Peyer's patch (tissue), 4 donors: ENCODE measurements around the gene AASDHPPT.

Source experiments
- POLR2A ChIP-seq, 2 donors: fragments of 450-650 bp; IDR thresholded peaks; one replicate each; pipeline ENCODE4 v1.5.1; 2017; ENCODE audit warnings: antibody characterized with exemption in 2 of 2, mild to moderate bottlenecking in 2 of 2, moderate library complexity in 2 of 2
- TF ChIP-seq, protein P1 (sequence below), 6 experiments: fragments of 450-650 bp in 4 of 6; fragments of 200-600 bp in 2 of 6; sonication (generic) in 1 of 6; IDR thresholded peaks; one replicate each; pipeline ENCODE4 v1.5.1; 2017 to 2019; ENCODE audit warnings: antibody characterized with exemption in 6 of 6, mild to moderate bottlenecking in 3 of 6, moderate library complexity in 1 of 6

DNA sequence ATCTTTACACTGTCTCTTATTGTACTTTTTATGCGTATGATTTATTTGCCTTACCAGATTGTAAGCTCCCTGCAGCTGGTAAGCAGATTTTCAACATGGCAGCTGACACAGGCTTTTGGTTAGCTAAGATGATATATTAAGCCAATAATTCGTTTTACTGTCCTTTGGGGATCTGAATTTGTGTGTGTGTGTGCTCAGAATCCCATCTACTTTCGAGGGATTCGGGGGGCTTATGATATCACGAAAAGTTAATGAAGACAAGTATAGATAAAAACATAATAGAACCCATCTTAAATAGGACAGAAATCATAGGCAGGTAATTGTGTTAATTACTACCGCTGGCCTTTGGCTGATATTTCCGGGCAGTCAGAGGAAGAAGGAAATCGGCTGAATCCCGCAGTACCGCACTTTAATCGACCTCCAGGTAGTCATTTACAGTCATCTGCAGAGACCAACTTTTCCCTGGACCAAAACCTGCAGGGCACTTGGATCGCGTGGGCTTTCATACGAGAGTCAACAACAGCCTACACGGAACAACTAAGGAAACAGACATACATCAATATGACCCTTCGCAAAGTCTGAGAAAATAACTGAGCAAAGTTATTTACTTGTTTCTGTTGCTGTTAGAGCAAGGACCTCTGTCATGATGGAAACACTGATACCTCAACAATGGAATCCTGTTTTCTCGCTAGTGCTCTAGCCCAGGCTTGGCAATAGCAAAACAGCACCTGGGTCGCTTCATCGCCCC, 1.1 kb upstream of the AASDHPPT start:
- TF ChIP-seq, protein P1, sequence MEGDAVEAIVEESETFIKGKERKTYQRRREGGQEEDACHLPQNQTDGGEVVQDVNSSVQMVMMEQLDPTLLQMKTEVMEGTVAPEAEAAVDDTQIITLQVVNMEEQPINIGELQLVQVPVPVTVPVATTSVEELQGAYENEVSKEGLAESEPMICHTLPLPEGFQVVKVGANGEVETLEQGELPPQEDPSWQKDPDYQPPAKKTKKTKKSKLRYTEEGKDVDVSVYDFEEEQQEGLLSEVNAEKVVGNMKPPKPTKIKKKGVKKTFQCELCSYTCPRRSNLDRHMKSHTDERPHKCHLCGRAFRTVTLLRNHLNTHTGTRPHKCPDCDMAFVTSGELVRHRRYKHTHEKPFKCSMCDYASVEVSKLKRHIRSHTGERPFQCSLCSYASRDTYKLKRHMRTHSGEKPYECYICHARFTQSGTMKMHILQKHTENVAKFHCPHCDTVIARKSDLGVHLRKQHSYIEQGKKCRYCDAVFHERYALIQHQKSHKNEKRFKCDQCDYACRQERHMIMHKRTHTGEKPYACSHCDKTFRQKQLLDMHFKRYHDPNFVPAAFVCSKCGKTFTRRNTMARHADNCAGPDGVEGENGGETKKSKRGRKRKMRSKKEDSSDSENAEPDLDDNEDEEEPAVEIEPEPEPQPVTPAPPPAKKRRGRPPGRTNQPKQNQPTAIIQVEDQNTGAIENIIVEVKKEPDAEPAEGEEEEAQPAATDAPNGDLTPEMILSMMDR (IDR thresholded peaks at IDR 0.05): no peak
- TF ChIP-seq POLR2A (IDR thresholded peaks at IDR 0.05): no peak
